Mesendoderm (in vitro differentiated cells): ENCODE measurements around the gene ABHD2.
"Not testable (repeated sequence)": the region's sequence is repeated elsewhere in the genome, so short reads cannot be mapped to it uniquely, and the experiment has no call there.

Experiments used
- DNase-seq: peaks from one replicate; pipeline ENCODE4 v3.0.0; 2013
- H2AK5ac ChIP-seq: 2 replicates; pipeline ENCODE4 v1.6.1; 2013; ENCODE audit warnings: low read length, inconsistent platforms
- H2BK120ac ChIP-seq: 2 replicates; pipeline ENCODE4 v1.6.1; 2013; ENCODE audit warnings: low read depth, mild to moderate bottlenecking, low read length, moderate library complexity, mixed read lengths
- H2BK15ac ChIP-seq: replicated peaks from 2 replicates; pipeline ENCODE4 v1.6.1; 2013; ENCODE audit warnings: low read depth, mild to moderate bottlenecking, moderate library complexity
- H2BK5ac ChIP-seq: 2 replicates; pipeline ENCODE4 v1.6.1; 2013; ENCODE audit warnings: low read length, inconsistent platforms
- H3K18ac ChIP-seq: 2 replicates; pipeline ENCODE4 v1.6.1; 2013; ENCODE audit warnings: mild to moderate bottlenecking, low read length, mixed read lengths
- H3K23ac ChIP-seq: one replicate; pipeline ENCODE4 v1.6.1; 2013; ENCODE audit warnings: low read length
- H3K27ac ChIP-seq: 2 replicates; pipeline ENCODE4 v1.5.1; 2013; ENCODE audit warnings: low read depth, mild to moderate bottlenecking, inconsistent platforms, low read length, moderate library complexity
- H3K27me3 ChIP-seq: 2 replicates; pipeline ENCODE4 v1.6.1; 2013; ENCODE audit warnings: low read length, control low read depth, mild to moderate bottlenecking, inconsistent platforms; ENCODE audit not compliant: insufficient read depth, poor library complexity
- H3K36me3 ChIP-seq: 2 replicates; pipeline ENCODE4 v1.6.1; 2013; ENCODE audit warnings: low read length, inconsistent platforms; ENCODE audit not compliant: control insufficient read depth, insufficient read depth
- H3K4ac ChIP-seq: one replicate; pipeline ENCODE4 v1.6.1; 2013; ENCODE audit warnings: low read depth, mild to moderate bottlenecking, low read length, moderate library complexity
- H3K4me1 ChIP-seq: 2 replicates; pipeline ENCODE4 v1.6.1; 2013; ENCODE audit warnings: low read depth, low read length, inconsistent platforms; ENCODE audit not compliant: control insufficient read depth
- H3K4me2 ChIP-seq: 2 replicates; pipeline ENCODE4 v1.6.1; 2013; ENCODE audit warnings: low read length
- H3K4me3 ChIP-seq: 2 replicates; pipeline ENCODE4 v1.5.1; 2013; ENCODE audit warnings: mild to moderate bottlenecking, low read length
- H3K56ac ChIP-seq: one replicate; pipeline ENCODE4 v1.6.1; 2013; ENCODE audit warnings: low read length
- H3K79me1 ChIP-seq: 2 replicates; pipeline ENCODE4 v1.6.1; 2013; ENCODE audit warnings: low read length, inconsistent platforms
- H3K79me2 ChIP-seq: 2 replicates; pipeline ENCODE4 v1.6.1; 2013; ENCODE audit warnings: mild to moderate bottlenecking, low read length; ENCODE audit not compliant: control insufficient read depth, insufficient read depth
- H3K9ac ChIP-seq: 2 replicates; pipeline ENCODE4 v1.6.1; 2013; ENCODE audit warnings: low read length, inconsistent platforms
- H4K5ac ChIP-seq: one replicate; pipeline ENCODE4 v1.6.1; 2013; ENCODE audit warnings: low read length
- H4K8ac ChIP-seq: one replicate; pipeline ENCODE4 v1.6.1; 2013; ENCODE audit warnings: low read depth, mild to moderate bottlenecking, control low read depth, low read length, moderate library complexity
- WGBS: extraction: QIAGEN DNeasy Blood & Tissue Kit; methylation state at CpG from one replicate; pipeline ENCODE4 v1.1.7; 2013; ENCODE audit warnings: low lambda C conversion rate, missing lambda C conversion rate; ENCODE audit not compliant: insufficient coverage; ENCODE audit errors: extremely low coverage; 5-methylcytosine and 5-hydroxymethylcytosine counted together

Gene ABHD2

DNA sequence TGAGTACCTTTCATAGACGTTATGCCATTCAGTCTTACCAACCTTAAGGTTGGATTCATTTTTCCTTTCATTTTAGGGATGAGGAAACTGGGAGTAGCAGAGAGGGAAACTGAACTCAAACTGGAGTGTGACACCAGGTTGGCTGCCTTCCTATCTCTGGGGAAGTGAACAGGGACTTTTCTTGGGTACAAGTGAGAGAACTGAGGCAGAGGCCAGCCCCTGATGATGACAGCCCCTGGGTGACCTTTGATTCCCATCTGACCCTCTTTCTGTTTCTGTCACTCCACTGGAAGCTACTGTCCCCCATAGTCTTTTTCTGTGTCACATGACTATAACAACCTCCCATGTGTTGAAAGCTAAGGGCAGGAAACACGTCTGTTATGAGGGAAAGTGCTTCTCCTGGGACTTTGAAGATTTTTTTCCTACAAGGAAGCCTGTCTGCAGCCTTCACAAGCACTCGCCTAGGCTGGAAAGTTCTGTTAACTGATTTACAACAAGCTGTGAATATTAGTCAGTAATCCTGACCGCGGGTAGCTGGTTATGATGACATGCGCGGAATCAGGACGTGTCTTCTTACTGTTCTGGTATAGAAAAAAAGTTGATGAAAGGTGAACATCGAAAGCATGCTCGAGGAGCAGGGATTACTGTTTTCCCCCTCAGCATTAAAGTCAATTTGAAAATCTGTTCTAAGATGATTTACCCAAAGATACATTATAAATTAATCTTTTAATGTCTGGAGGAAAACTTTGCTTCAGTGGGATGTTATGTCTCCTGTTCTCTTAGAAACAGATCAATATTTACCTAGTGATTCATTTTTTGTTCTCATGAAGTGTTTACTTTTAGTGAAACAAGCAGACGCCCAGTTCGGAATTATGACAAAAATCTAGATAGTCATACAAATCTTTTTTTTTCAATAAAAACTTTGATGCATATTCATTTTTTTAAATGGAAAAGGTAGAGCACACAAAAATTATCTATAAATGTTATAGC is 31.5 kb downstream of the ABHD2 start:
- Histone ChIP-seq H3K23ac (no peak overlapping the region), H2BK120ac (no peak overlapping the region), H2AK5ac (no peak overlapping the region), H3K27me3 (no peaks in the 10 kb centered on the region), H3K4me3 (no peak overlapping the region), H4K8ac (no peak overlapping the region), H3K9ac (no peak overlapping the region), H2BK5ac (no peak overlapping the region), H2BK15ac (no peak overlapping the region), H3K4me2 (no peak overlapping the region), H3K27ac (no peak overlapping the region), H3K4ac (no peak overlapping the region), H4K5ac (no peak overlapping the region), H3K36me3 (no peaks in the 10 kb centered on the region), H3K79me2 (no peaks in the 10 kb centered on the region), H3K4me1 (peaks cover 3% of the 10 kb centered on the region), H3K79me1 (no peaks in the 10 kb centered on the region), H3K56ac (no peak overlapping the region), H3K18ac (no peak overlapping the region)
- no peak for DNase-seq
- WGBS = no CpG with 5 or more reads among the region's 12 CpGs

GRCh38 chr15:89120479-89121000 is 32.3 kb downstream of the ABHD2 start:
- not testable (repeated sequence) for H3K79me2 ChIP-seq, H3K18ac ChIP-seq, H3K79me1 ChIP-seq, H3K23ac ChIP-seq, H3K4me1 ChIP-seq, H3K4me2 ChIP-seq, H2BK120ac ChIP-seq, DNase-seq, H3K27ac ChIP-seq, H2BK15ac ChIP-seq, H2AK5ac ChIP-seq, H3K4ac ChIP-seq, H3K9ac ChIP-seq, H3K4me3 ChIP-seq, H3K36me3 ChIP-seq, H3K27me3 ChIP-seq, H3K56ac ChIP-seq, H4K5ac ChIP-seq, H4K8ac ChIP-seq, H2BK5ac ChIP-seq
- WGBS = no CpG with 5 or more reads among the region's 13 CpGs

DNA sequence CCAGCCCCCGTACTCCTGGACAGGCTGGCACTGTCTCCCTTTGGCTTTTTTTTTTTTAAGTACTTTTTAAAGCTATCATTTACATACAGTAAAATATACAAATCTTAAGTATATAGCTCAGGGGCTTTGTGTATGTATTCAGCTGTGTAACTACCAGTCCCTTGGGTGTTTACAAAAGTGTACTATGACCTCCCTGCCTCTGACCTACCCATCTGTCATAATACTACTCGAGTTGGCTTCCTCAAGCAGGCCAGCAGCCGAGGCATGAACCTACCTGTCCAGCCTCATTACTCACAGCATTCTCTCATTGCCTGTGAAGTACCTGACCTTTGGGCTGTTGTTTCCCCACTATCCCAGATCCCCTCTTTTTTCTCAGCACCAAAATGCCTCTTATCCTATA is 33.2 kb downstream of the ABHD2 start:
- H3K4ac ChIP-seq = no peak overlapping the region
- no peaks in the 10 kb centered on the region for H3K36me3 ChIP-seq
- H3K9ac ChIP-seq = no peak overlapping the region
- H3K27ac ChIP-seq = no peak overlapping the region
- no peak overlapping the region for H3K23ac ChIP-seq
- H3K79me1 ChIP-seq = no peaks in the 10 kb centered on the region
- H2BK15ac ChIP-seq = no peak overlapping the region
- no peak overlapping the region for H4K5ac ChIP-seq
- no peak overlapping the region for H4K8ac ChIP-seq
- no peak for DNase-seq
- no peak overlapping the region for H3K4me2 ChIP-seq
- H2BK5ac ChIP-seq = no peak overlapping the region
- no peaks in the 10 kb centered on the region for H3K27me3 ChIP-seq
- H3K4me1 ChIP-seq = no peaks in the 10 kb centered on the region
- H2BK120ac ChIP-seq = no peak overlapping the region
- H2AK5ac ChIP-seq = no peak overlapping the region
- no peaks in the 10 kb centered on the region for H3K79me2 ChIP-seq
- H3K56ac ChIP-seq = no peak overlapping the region
- no CpG with 5 or more reads among the region's 3 CpGs for WGBS
- no peak overlapping the region for H3K4me3 ChIP-seq
- no peak overlapping the region for H3K18ac ChIP-seq

DNA sequence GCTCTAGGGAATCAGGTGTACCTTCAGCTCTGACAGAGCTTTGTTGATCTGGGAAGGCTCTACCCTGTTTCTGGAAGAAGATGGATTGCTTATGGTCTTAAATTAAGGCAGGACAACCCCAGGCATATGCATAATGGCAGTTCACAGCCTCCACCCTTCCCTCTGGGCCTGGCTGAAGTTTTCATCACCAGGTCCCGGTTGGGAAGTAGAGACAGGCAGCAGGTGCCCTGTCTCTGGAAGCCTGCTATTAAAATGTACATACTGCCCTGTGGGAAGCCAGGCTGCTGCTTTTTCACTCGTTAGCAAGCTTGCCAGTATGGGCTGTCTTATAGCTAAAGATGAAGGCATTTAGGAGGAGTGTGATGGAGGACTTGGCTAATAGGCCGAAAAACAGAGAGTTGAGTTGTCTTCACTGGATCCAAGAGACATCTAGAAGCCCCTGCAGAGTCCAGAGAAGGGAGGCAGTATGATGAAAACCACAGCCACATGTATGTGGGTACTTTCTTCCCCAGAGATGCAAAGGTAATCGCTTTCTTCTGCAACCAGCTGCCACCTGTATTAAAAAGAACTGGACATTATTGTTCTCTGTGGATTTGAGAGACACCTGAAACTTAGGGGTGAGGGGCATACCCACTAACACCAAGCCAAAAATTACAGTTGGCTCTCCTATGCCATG is 34.4 kb downstream of the ABHD2 start:
- no peak overlapping the region for H2BK15ac ChIP-seq
- H3K18ac ChIP-seq = no peak overlapping the region
- H3K56ac ChIP-seq = no peak overlapping the region
- no peak overlapping the region for H3K4me2 ChIP-seq
- no peaks in the 10 kb centered on the region for H3K36me3 ChIP-seq
- H4K5ac ChIP-seq = no peak overlapping the region
- no peaks in the 10 kb centered on the region for H3K27me3 ChIP-seq
- no peak overlapping the region for H3K4ac ChIP-seq
- no peak overlapping the region for H2BK120ac ChIP-seq
- no peak overlapping the region for H2BK5ac ChIP-seq
- no peaks in the 10 kb centered on the region for H3K79me1 ChIP-seq
- no CpG with 5 or more reads among the region's 4 CpGs for WGBS
- H3K79me2 ChIP-seq = no peaks in the 10 kb centered on the region
- H3K9ac ChIP-seq = no peak overlapping the region
- DNase-seq = no peak
- H3K4me1 ChIP-seq = no peaks in the 10 kb centered on the region
- no peak overlapping the region for H3K4me3 ChIP-seq
- H3K27ac ChIP-seq = no peak overlapping the region
- no peak overlapping the region for H2AK5ac ChIP-seq
- no peak overlapping the region for H4K8ac ChIP-seq
- H3K23ac ChIP-seq = no peak overlapping the region

- H3K27ac ChIP-seq = no peak overlapping the region
Observed at GRCh38 chr15:89123181-89123525, 34.9 kb downstream of the ABHD2 start.

More at GRCh38 chr15:89123181-89123525, 34.9 kb downstream of the ABHD2 start:
- H3K79me2 ChIP-seq = no peaks in the 10 kb centered on the region
- no peak overlapping the region for H4K5ac ChIP-seq
- no peak overlapping the region for H3K18ac ChIP-seq
- H3K4me2 ChIP-seq = no peak overlapping the region
- H3K9ac ChIP-seq = no peak overlapping the region
- no peaks in the 10 kb centered on the region for H3K79me1 ChIP-seq
- no peak for DNase-seq
- H3K56ac ChIP-seq = no peak overlapping the region
- H2AK5ac ChIP-seq = no peak overlapping the region
- no peak overlapping the region for H3K4me3 ChIP-seq
- H3K4me1 ChIP-seq = no peaks in the 10 kb centered on the region
- no peak overlapping the region for H2BK5ac ChIP-seq
- H2BK15ac ChIP-seq = no peak overlapping the region
- H4K8ac ChIP-seq = no peak overlapping the region
- no CpG with 5 or more reads among the region's 7 CpGs for WGBS
- H2BK120ac ChIP-seq = no peak overlapping the region
- H3K23ac ChIP-seq = no peak overlapping the region
- no peak overlapping the region for H3K4ac ChIP-seq
- no peaks in the 10 kb centered on the region for H3K36me3 ChIP-seq
- no peaks in the 10 kb centered on the region for H3K27me3 ChIP-seq
